Neural cell (in vitro differentiated cells): ENCODE data around the gene MICB. TPM values are rescaled to one million over a fixed set of nuclear protein-coding genes. Genes with fewer than 3 reads are reported as not detected.

ENCODE experiments used
- H2AFZ ChIP-seq: fragments of 200-600, 300-800 bp; sonication (generic), shearing (Covaris generic); 2 replicates; pipeline ENCODE4 v1.6.0; 2014; ENCODE audit warnings: low read depth, mild to moderate bottlenecking, antibody characterized with exemption, low read length, moderate library complexity
- H3F3A ChIP-seq: fragments of 200-600 bp; shearing (Covaris generic); 2 replicates; pipeline ENCODE4 v1.6.1; 2016; ENCODE audit warnings: mild to moderate bottlenecking, moderate library complexity, mixed read lengths, antibody characterized with exemption, low read length; ENCODE audit not compliant: insufficient read depth, poor library complexity, severe bottlenecking
- H3K27ac ChIP-seq: fragments of 200-600, 300-800 bp; sonication (generic), shearing (Covaris generic); 2 replicates; pipeline ENCODE4 v1.5.1; 2014; ENCODE audit warnings: mild to moderate bottlenecking, low read length, moderate library complexity
- H3K27me3 ChIP-seq: fragments of 300-800, 200-600 bp; sonication (generic), shearing (Covaris generic); 2 replicates; pipeline ENCODE4 v1.6.0; 2014; ENCODE audit warnings: mild to moderate bottlenecking, low read depth, low read length, moderate library complexity; ENCODE audit not compliant: insufficient read depth
- H3K36me3 ChIP-seq: fragments of 300-800, 200-600 bp; sonication (generic), shearing (Covaris generic); 2 replicates; pipeline ENCODE4 v1.5.1; 2014; ENCODE audit warnings: mild to moderate bottlenecking, antibody characterized with exemption, low read length, moderate library complexity; ENCODE audit not compliant: insufficient read depth
- H3K4me2 ChIP-seq: fragments of 300-800, 200-600 bp; sonication (generic), shearing (Covaris generic); 2 replicates; pipeline ENCODE4 v1.6.0; 2014; ENCODE audit warnings: mild to moderate bottlenecking, low read length
- H3K4me3 ChIP-seq: fragments of 300-800, 200-600 bp; sonication (generic), shearing (Covaris generic); 2 replicates; pipeline ENCODE4 v1.5.1; 2014; ENCODE audit warnings: mild to moderate bottlenecking, low read length, moderate library complexity
- H3K79me2 ChIP-seq: fragments of 200-600 bp; shearing (Covaris generic); replicated peaks from 2 replicates; pipeline ENCODE4 v1.6.0; 2014; ENCODE audit warnings: mild to moderate bottlenecking, low read length, moderate library complexity; ENCODE audit not compliant: insufficient read depth
- H3K9ac ChIP-seq: fragments of 300-800, 200-600 bp; sonication (generic), shearing (Covaris generic); 2 replicates; pipeline ENCODE4 v1.6.1; 2016; ENCODE audit warnings: mild to moderate bottlenecking, low read length, mixed read lengths
- H3K9me2 ChIP-seq: fragments of 200-600 bp; shearing (Covaris generic); 2 replicates; pipeline ENCODE4 v1.6.1; 2016; ENCODE audit warnings: mild to moderate bottlenecking, low read length, mixed read lengths; ENCODE audit not compliant: insufficient read depth
- H3K9me3 ChIP-seq: fragments of 200-600, 300-800 bp; sonication (generic), shearing (Covaris generic); 2 replicates; pipeline ENCODE4 v1.6.1; 2016; ENCODE audit warnings: mild to moderate bottlenecking, mixed run types, low read length, moderate library complexity, mixed read lengths
- H4K20me1 ChIP-seq: fragments of 200-600 bp; shearing (Covaris generic); 2 replicates; pipeline ENCODE4 v1.6.1; 2016; ENCODE audit warnings: mild to moderate bottlenecking, mixed run types; ENCODE audit not compliant: insufficient read depth
- CTCF ChIP-seq: fragments of 450-650 bp; IDR thresholded peaks from 2 replicates; pipeline ENCODE4 v1.5.1; 2014; ENCODE audit warnings: antibody characterized with exemption, mild to moderate bottlenecking, moderate library complexity; ENCODE audit not compliant: poor library complexity, severe bottlenecking
- EP300 ChIP-seq: fragments of 450-650 bp; conservative IDR thresholded peaks from 2 replicates; pipeline ENCODE4 v1.6.1; 2014; ENCODE audit warnings: antibody characterized with exemption, mild to moderate bottlenecking, moderate library complexity; ENCODE audit not compliant: poor library complexity, severe bottlenecking
- EZH2 ChIP-seq: fragments of 200-600, 300-800 bp; shearing (Covaris generic), sonication (generic); IDR thresholded peaks from 2 replicates; pipeline ENCODE4 v1.6.1; 2014; ENCODE audit warnings: antibody characterized with exemption, low read length, borderline replicate concordance, mild to moderate bottlenecking; ENCODE audit not compliant: insufficient read depth, poor library complexity, severe bottlenecking
- MXI1 ChIP-seq: fragments of 450-650 bp; conservative IDR thresholded peaks from 2 replicates; pipeline ENCODE4 v1.6.1; 2014; ENCODE audit warnings: antibody characterized with exemption, mild to moderate bottlenecking; ENCODE audit not compliant: poor library complexity, severe bottlenecking
- POLR2AphosphoS5 ChIP-seq: IDR thresholded peaks from 2 replicates; pipeline ENCODE4 v1.6.1; 2012
- RAD21 ChIP-seq: fragments of 450-650 bp; conservative IDR thresholded peaks from 2 replicates; pipeline ENCODE4 v1.6.1; 2014; ENCODE audit warnings: antibody characterized with exemption, mild to moderate bottlenecking, moderate library complexity
- SMC3 ChIP-seq: fragments of 450-650 bp; conservative IDR thresholded peaks from 2 replicates; pipeline ENCODE4 v1.6.1; 2014; ENCODE audit warnings: antibody characterized with exemption, mild to moderate bottlenecking, moderate library complexity; ENCODE audit not compliant: poor library complexity
- TAF1 ChIP-seq: IDR thresholded peaks from 2 replicates; pipeline ENCODE4 v1.6.1; 2012; ENCODE audit warnings: low read depth
- polyA plus RNA-seq: library from polyadenylated mRNA; depleted of rRNA; stranded (reverse); fragments of >200 nt; gene quantifications from 2 replicates; pipeline ENCODE4 v1.2.3, GENCODE V29; 2014
- TF ChIP-seq, protein P1 (sequence below): IDR thresholded peaks from 2 replicates; pipeline ENCODE4 v1.6.1; 2012; ENCODE audit warnings: borderline replicate concordance

Gene MICB
- polyA plus RNA-seq, 1 donor from 2014 or later: not detected

DNA sequence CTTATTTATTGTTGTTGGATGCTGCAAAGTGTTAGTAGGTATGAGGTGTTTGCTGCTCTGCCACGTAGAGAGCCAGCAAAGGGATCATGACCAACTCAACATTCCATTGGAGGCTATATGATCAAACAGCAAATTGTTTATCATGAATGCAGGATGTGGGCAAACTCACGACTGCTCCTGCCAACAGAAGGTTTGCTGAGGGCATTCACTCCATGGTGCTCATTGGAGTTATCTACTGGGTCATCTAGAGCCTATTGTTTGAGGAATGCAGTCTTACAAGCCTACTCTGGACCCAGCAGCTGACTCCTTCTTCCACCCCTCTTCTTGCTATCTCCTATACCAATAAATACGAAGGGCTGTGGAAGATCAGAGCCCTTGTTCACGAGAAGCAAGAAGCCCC is 12.1 kb downstream of the MICB start:
- no peaks in the 10 kb centered on the region for H3K79me2 ChIP-seq
- H3K27ac ChIP-seq: no peak overlapping the region
- H3K36me3 ChIP-seq: no peaks in the 10 kb centered on the region
- H3K9ac ChIP-seq: no peak overlapping the region
- H3F3A ChIP-seq: no peaks in the 10 kb centered on the region
- no peaks in the 10 kb centered on the region for H4K20me1 ChIP-seq
- TF ChIP-seq EP300: no peak
- TF ChIP-seq RAD21: no peak
- TF ChIP-seq MXI1: no peak
- TF ChIP-seq, protein P1, sequence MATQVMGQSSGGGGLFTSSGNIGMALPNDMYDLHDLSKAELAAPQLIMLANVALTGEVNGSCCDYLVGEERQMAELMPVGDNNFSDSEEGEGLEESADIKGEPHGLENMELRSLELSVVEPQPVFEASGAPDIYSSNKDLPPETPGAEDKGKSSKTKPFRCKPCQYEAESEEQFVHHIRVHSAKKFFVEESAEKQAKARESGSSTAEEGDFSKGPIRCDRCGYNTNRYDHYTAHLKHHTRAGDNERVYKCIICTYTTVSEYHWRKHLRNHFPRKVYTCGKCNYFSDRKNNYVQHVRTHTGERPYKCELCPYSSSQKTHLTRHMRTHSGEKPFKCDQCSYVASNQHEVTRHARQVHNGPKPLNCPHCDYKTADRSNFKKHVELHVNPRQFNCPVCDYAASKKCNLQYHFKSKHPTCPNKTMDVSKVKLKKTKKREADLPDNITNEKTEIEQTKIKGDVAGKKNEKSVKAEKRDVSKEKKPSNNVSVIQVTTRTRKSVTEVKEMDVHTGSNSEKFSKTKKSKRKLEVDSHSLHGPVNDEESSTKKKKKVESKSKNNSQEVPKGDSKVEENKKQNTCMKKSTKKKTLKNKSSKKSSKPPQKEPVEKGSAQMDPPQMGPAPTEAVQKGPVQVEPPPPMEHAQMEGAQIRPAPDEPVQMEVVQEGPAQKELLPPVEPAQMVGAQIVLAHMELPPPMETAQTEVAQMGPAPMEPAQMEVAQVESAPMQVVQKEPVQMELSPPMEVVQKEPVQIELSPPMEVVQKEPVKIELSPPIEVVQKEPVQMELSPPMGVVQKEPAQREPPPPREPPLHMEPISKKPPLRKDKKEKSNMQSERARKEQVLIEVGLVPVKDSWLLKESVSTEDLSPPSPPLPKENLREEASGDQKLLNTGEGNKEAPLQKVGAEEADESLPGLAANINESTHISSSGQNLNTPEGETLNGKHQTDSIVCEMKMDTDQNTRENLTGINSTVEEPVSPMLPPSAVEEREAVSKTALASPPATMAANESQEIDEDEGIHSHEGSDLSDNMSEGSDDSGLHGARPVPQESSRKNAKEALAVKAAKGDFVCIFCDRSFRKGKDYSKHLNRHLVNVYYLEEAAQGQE: no peak
- TF ChIP-seq CTCF: no peak
- no peak for TF ChIP-seq EZH2
- no peak for TF ChIP-seq POLR2AphosphoS5
- TF ChIP-seq SMC3: no peak
- no peak for TF ChIP-seq TAF1
- H3K27me3 ChIP-seq: no peaks in the 10 kb centered on the region
- H3K4me2 ChIP-seq: no peak overlapping the region
- no peak overlapping the region for H3K4me3 ChIP-seq
- H3K9me3 ChIP-seq: no peaks in the 10 kb centered on the region
- H3K9me2 ChIP-seq: no peaks in the 10 kb centered on the region
- H2AFZ ChIP-seq: no peak overlapping the region

- TF ChIP-seq CTCF (no peak), TAF1 (no peak), POLR2AphosphoS5 (no peak), EZH2 (no peak), RAD21 (no peak), MXI1 (no peak), SMC3 (no peak), EP300 (no peak)
- TF ChIP-seq, protein P1: no peak
- Histone ChIP-seq H3K27me3 (no peaks in the 10 kb centered on the region), H3K27ac (no peak overlapping the region), H4K20me1 (no peaks in the 10 kb centered on the region), H3K9me3 (no peaks in the 10 kb centered on the region), H3K79me2 (no peaks in the 10 kb centered on the region), H3K4me3 (no peak overlapping the region), H3K9ac (no peak overlapping the region), H3K36me3 (no peaks in the 10 kb centered on the region), H3K9me2 (no peaks in the 10 kb centered on the region), H3K4me2 (no peak overlapping the region), H2AFZ (no peak overlapping the region), H3F3A (no peaks in the 10 kb centered on the region)
Measured at GRCh38 chr6:31513456-31514165, 15.7 kb downstream of the MICB start.
